Measurements from ENCODE around the gene STAT5B. TPM values are rescaled to one million over a fixed set of nuclear protein-coding genes. Genes with fewer than 3 reads are reported as not detected.
A peak's percentile ranks its signal among the peaks of the same experiment; 100 is the strongest.

Gene STAT5B
- polyA plus RNA-seq, 1 experiment = 34.0 TPM

DNA sequence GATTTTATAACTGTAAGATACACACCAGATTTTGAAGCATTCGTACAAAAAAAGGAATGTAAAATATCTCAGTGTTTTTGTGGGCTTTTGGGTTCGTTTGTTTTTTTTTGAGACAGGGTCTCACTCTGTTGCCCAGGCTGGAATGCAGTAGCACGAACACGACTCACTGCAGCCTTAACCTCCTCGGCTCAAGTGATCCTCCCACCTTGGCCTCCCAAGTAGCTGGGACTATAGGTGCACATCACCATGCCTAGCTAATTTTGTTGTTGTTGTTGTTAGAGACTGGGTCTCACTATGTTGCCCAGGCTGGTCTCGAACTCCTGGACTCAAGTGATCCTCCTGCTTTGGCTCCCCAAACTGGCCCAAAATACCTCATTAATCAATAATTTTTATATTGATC, 15.9 kb downstream of the STAT5B start:
- ChIA-PET POLR2A (no interaction called here), CTCF (interaction anchor here (0.6 to 1.1 kb wide), 2 partner anchors 13 to 38 kb away, joined by 3 to 4 read pairs; no protein-coding TSS in a partner anchor)
- Histone ChIP-seq H3K4me3 (ENCODE audit: low read depth, low read length) (no peak overlapping the region), H3K27ac (ENCODE audit: low read depth, low read length) (no peak overlapping the region), H3K9me3 (ENCODE audit: control insufficient read depth, insufficient read depth, low read length) (no peaks in the 10 kb centered on the region), H3K27me3 (ENCODE audit: control insufficient read depth, insufficient read depth, low read length) (no peaks in the 10 kb centered on the region)
- DNase-seq (ENCODE audit: low read depth, low spot score) = no peak
- TF ChIP-seq, protein P1, sequence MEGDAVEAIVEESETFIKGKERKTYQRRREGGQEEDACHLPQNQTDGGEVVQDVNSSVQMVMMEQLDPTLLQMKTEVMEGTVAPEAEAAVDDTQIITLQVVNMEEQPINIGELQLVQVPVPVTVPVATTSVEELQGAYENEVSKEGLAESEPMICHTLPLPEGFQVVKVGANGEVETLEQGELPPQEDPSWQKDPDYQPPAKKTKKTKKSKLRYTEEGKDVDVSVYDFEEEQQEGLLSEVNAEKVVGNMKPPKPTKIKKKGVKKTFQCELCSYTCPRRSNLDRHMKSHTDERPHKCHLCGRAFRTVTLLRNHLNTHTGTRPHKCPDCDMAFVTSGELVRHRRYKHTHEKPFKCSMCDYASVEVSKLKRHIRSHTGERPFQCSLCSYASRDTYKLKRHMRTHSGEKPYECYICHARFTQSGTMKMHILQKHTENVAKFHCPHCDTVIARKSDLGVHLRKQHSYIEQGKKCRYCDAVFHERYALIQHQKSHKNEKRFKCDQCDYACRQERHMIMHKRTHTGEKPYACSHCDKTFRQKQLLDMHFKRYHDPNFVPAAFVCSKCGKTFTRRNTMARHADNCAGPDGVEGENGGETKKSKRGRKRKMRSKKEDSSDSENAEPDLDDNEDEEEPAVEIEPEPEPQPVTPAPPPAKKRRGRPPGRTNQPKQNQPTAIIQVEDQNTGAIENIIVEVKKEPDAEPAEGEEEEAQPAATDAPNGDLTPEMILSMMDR (IDR thresholded peaks at IDR 0.05; ENCODE audit: low read depth, low read length) = no peak

DNA sequence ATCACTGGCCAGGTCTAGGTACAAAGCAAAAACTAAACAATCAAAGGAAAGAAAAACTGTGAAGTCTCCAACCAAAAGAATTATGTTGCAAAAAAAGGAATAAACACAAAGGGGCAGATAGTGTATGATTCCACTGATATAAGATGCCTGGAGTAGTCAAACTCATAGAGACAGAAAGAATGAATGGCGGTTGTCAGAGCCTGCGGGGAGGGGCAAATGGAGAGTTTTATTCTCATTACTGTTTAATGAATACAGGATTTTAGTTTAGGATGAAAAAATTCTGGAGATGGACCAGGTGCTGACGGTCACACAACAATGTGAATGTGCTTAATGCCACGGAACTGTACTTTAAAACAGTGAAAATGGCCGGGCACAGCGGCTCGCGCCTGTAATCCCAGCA, 20.7 kb downstream of the STAT5B start:
- Histone ChIP-seq H3K27me3 (ENCODE audit: control insufficient read depth, insufficient read depth, low read length) (no peaks in the 10 kb centered on the region), H3K9me3 (ENCODE audit: control insufficient read depth, insufficient read depth, low read length) (no peaks in the 10 kb centered on the region), H3K4me3 (ENCODE audit: low read depth, low read length) (no peak overlapping the region), H3K27ac (ENCODE audit: low read depth, low read length) (no peak overlapping the region)
- TF ChIP-seq, protein P1 (IDR thresholded peaks at IDR 0.05; ENCODE audit: low read depth, low read length) = no peak
- ChIA-PET POLR2A (no interaction called here), CTCF (no interaction called here)
- DNase-seq (ENCODE audit: low read depth, low spot score) = no peak

DNA sequence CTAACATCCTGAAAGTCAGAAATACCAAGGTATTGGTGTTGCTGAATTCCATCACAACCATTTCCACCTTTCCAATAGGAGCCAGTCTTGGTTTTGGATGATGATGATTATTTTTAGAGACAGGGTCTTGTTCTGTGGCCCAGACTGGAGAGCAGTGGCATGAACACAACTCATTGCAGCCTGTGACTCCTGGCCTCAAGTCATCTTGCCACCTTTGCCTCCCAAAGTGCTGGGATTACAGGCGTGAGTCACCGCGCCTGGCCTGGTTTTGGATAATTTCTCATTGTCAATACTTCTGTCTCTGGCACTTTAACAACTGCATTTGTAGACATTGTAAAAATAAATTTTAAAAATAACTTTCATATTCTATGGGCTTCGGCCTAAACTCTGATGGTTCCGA, 22.6 kb downstream of the STAT5B start:
- H3K4me3 ChIP-seq (ENCODE audit: low read depth, low read length) = no peak overlapping the region
- ChIA-PET CTCF (interaction anchor here (3.1 kb wide), 1 partner anchor 31 kb away, joined by 14 read pairs; no protein-coding TSS in a partner anchor), POLR2A (no interaction called here)
- no peaks in the 10 kb centered on the region for H3K27me3 ChIP-seq (ENCODE audit: control insufficient read depth, insufficient read depth, low read length)
- DNase-seq (ENCODE audit: low read depth, low spot score) = no peak
- no peaks in the 10 kb centered on the region for H3K9me3 ChIP-seq (ENCODE audit: control insufficient read depth, insufficient read depth, low read length)
- H3K27ac ChIP-seq (ENCODE audit: low read depth, low read length) = no peak overlapping the region
- TF ChIP-seq, protein P1 (IDR thresholded peaks at IDR 0.05; ENCODE audit: low read depth, low read length) = no peak

DNA sequence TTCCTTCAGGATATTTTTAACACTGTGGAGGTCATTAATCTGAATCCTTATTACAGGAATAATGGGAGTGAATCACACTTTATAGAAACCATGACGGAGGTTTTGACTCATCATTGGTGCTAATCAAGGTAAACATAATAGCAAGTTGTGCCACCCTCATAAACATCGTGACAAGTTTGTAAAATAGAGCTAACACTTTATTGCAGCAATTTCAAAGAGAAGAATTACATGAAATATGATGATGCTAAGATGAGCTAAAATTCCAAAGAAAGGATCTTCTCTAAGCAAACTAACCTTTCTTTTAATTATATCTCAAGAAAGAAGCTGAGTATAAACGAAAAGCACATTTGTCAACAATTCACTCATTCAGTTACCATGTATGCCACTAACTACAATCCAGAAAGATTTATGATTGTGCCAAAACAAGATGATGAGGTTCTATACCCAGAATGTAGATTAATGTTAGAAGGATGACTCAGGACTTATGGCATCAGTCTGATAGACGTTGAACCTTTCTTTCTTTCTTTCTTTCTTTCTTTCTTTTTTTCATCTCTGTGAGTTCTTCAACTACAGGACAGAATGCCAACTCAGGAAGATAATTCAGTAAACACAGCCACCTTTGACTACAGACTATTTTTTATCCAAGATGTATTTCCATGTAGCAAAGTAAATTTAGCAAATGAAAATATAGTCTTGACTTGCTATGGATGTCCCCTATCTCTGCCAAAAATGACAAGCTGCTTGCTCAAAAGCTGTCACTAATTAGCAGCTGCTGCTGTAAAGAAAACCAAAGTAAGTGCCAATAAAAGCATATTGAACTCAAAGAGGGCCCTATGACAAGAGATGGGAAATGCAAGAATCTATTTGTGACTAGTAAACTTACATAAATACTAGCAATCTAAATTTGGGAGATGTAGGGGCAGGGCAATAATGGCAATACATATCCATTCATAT, 23.3 kb downstream of the STAT5B start:
- Histone ChIP-seq H3K4me3 (ENCODE audit: low read depth, low read length) (no peak overlapping the region), H3K9me3 (ENCODE audit: control insufficient read depth, insufficient read depth, low read length) (no peaks in the 10 kb centered on the region), H3K27ac (ENCODE audit: low read depth, low read length) (no peak overlapping the region), H3K27me3 (ENCODE audit: control insufficient read depth, insufficient read depth, low read length) (no peaks in the 10 kb centered on the region)
- DNase-seq (ENCODE audit: low read depth, low spot score) = no peak
- TF ChIP-seq, protein P1 (IDR thresholded peaks at IDR 0.05; ENCODE audit: low read depth, low read length) = no peak
- ChIA-PET CTCF (interaction anchor here (1.1 to 3.1 kb wide), 2 partner anchors 30 to 69 kb away, joined by 3 to 14 read pairs; no protein-coding TSS in a partner anchor), POLR2A (interaction anchor here (0.5 kb wide), 1 partner anchor 35 kb away, joined by 3 read pairs; no protein-coding TSS in a partner anchor)

DNA sequence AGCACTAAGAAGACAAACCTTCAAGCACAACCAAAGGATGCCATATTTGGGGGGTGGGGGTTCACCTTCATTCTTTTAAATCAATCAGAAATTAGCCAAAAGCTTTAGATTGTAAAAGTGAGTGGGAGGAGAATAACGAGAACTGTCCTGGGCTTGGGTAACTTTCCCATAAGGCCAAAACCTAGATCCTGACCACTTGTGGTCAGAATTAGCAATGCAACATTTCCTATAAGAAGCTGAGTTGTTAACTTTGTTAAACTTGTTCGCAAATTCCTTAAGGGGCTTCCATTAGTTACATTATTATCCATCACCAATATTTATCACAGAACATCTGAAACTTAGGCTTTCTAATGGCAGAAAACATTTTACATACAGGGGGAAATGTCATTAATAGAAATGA, 25.1 kb downstream of the STAT5B start:
- ChIA-PET CTCF (interaction anchor here (1.2 to 3.1 kb wide), 2 partner anchors 14 to 28 kb away, joined by 3 to 14 read pairs; no protein-coding TSS in a partner anchor), POLR2A (interaction anchor here (0.6 to 0.7 kb wide), 2 partner anchors 40 to 42 kb away, joined by 4 to 5 read pairs; no protein-coding TSS in a partner anchor)
- no peak overlapping the region for H3K27ac ChIP-seq (ENCODE audit: low read depth, low read length)
- no peak overlapping the region for H3K4me3 ChIP-seq (ENCODE audit: low read depth, low read length)
- TF ChIP-seq, protein P1 (IDR thresholded peaks at IDR 0.05; ENCODE audit: low read depth, low read length) = peak; percentile 46
- H3K27me3 ChIP-seq (ENCODE audit: control insufficient read depth, insufficient read depth, low read length) = no peaks in the 10 kb centered on the region
- peaks cover 3% of the 10 kb centered on the region; the same call in 1 of the 2 replicates for H3K9me3 ChIP-seq (ENCODE audit: control insufficient read depth, insufficient read depth, low read length)
- no peak for DNase-seq (ENCODE audit: low read depth, low spot score)
